ENCODE results near the gene SRCIN1. TPM values are rescaled to one million over a fixed set of nuclear protein-coding genes. Genes with fewer than 3 reads are reported as not detected.
A peak's percentile ranks its signal among the peaks of the same experiment; 100 is the strongest.

Gene SRCIN1
- total and polyA plus RNA-seq, 4 donors, result 0.05 to 5.3 (median 2.7) TPM

GRCh38 chr17:38574712-38575111, 31.0 kb downstream of the SRCIN1 start:
- Histone ChIP-seq H3K36me3 (ENCODE audit: control insufficient read depth in 4 of 4, insufficient read depth in 3 of 4, low read depth in 1 of 4, low read length in 3 of 4) (no peaks in the 10 kb centered on the region), H3K27me3 (ENCODE audit: control insufficient read depth in 4 of 4, insufficient read depth in 4 of 4, low read length in 3 of 4) (peaks cover 0 to 2% (median 0%) of the 10 kb centered on the region in 4 donors), H3K4me3 (ENCODE audit: low read depth in 1 of 3, low read length in 3 of 3) (no peak overlapping the region), H3K9ac (ENCODE audit: low read depth in 1 of 2, low read length in 2 of 2) (no peak overlapping the region), H3K9me3 (ENCODE audit: control insufficient read depth in 4 of 4, low read length in 3 of 4) (no peaks in the 10 kb centered on the region), H3K4me1 (ENCODE audit: control insufficient read depth in 4 of 4, insufficient read depth in 4 of 4, low read length in 3 of 4) (peaks cover 5 to 14% (median 9%) of the 10 kb centered on the region in 4 donors), H3K27ac (ENCODE audit: low read depth in 1 of 2, low read length in 2 of 2) (no peak overlapping the region)
- WGBS, result 78% methylated on average over 13 of the region's 13 CpGs
- TF ChIP-seq HNF4G (IDR thresholded peaks at IDR 0.05) (no peak), HNF4A (conservative IDR thresholded peaks at IDR 0.05) (no peak), RXRA (IDR thresholded peaks at IDR 0.05) (no peak), JUND (IDR thresholded peaks at IDR 0.05) (no peak), TAF1 (conservative IDR thresholded peaks at IDR 0.05) (no peak), SP1 (IDR thresholded peaks at IDR 0.05) (no peak), CTCF (IDR thresholded peaks at IDR 0.05; ENCODE audit: low read depth, low read length, missing input control) (no peak), EGR1 (IDR thresholded peaks at IDR 0.05; ENCODE audit: low read depth in 2 of 2) (no peak), FOXA2 (IDR thresholded peaks at IDR 0.05) (no peak), RAD21 (IDR thresholded peaks at IDR 0.05) (no peak), YY1 (IDR thresholded peaks at IDR 0.05) (no peak), ATF3 (IDR thresholded peaks at IDR 0.05) (no peak), MAX (IDR thresholded peaks at IDR 0.05) (no peak), GABPA (IDR thresholded peaks at IDR 0.05 in 1 of 2, conservative IDR thresholded peaks at IDR 0.05 in 1 of 2) (no peak), NR2F2 (IDR thresholded peaks at IDR 0.05) (no peak), REST (IDR thresholded peaks at IDR 0.05) (no peak)
- DNase-seq (ENCODE audit: low spot score), result no peak

GRCh38 chr17:38572669-38573365, 32.9 kb downstream of the SRCIN1 start:
- Histone ChIP-seq H3K9ac (ENCODE audit: low read depth in 1 of 2, low read length in 2 of 2) (no peak overlapping the region), H3K4me1 (ENCODE audit: control insufficient read depth in 4 of 4, insufficient read depth in 4 of 4, low read length in 3 of 4) (peaks cover 4 to 14% (median 8%) of the 10 kb centered on the region in 4 donors), H3K4me3 (ENCODE audit: low read depth in 1 of 3, low read length in 3 of 3) (peak overlapping the region in 1 of 3 donors; percentile 29), H3K27ac (ENCODE audit: low read depth in 1 of 2, low read length in 2 of 2) (no peak overlapping the region), H3K9me3 (ENCODE audit: control insufficient read depth in 4 of 4, low read length in 3 of 4) (no peaks in the 10 kb centered on the region), H3K27me3 (ENCODE audit: control insufficient read depth in 4 of 4, insufficient read depth in 4 of 4, low read length in 3 of 4) (no peaks in the 10 kb centered on the region), H3K36me3 (ENCODE audit: control insufficient read depth in 4 of 4, insufficient read depth in 3 of 4, low read depth in 1 of 4, low read length in 3 of 4) (no peaks in the 10 kb centered on the region)
- TF ChIP-seq CTCF (IDR thresholded peaks at IDR 0.05; ENCODE audit: low read depth, low read length, missing input control) (no peak), NR2F2 (IDR thresholded peaks at IDR 0.05) (no peak), JUND (IDR thresholded peaks at IDR 0.05) (no peak)
- 11% methylated on average over 61 of the region's 61 CpGs for WGBS
- no peak for DNase-seq (ENCODE audit: low spot score)
